NAMALWA (cell line): ENCODE results near the gene PPP2R2C.
A peak's percentile ranks its signal among the peaks of the same experiment; 100 is the strongest.

Source experiments
- DNase-seq: peaks from one replicate; pipeline ENCODE4 v3.0.0-alpha.2; 2015; ENCODE audit warnings: low spot score

The PPP2R2C gene

DNA sequence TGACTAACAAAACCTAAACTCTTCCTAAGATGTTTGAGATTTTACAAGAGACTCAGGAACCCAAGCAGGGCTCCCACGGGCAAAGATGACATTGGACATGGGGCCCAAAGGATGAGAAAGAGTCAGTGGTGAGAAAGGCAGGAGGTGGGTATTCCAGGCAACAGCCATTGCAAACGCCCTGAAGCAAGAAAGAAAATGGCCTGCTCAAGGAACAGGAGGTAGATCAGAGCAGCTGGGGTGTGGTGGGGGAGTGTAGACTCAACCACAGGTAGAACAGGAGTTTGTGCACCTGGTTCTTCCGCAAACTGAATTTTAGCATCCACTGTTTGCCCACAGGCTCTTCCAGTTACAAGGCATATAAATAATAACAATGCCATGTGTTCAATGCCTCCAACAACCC lies 3.3 kb downstream of the PPP2R2C start:
- DNase-seq = no peak

GRCh38 chr4:6468376-6468775 lies 4.0 kb downstream of the PPP2R2C start:
- DNase-seq = no peak

GRCh38 chr4:6467600-6467999 lies 4.8 kb downstream of the PPP2R2C start:
- DNase-seq = no peak

GRCh38 chr4:6466756-6467381 lies 5.5 kb downstream of the PPP2R2C start:
- DNase-seq = no peak

GRCh38 chr4:6465955-6466354 lies 6.5 kb downstream of the PPP2R2C start:
- DNase-seq = no peak

DNA sequence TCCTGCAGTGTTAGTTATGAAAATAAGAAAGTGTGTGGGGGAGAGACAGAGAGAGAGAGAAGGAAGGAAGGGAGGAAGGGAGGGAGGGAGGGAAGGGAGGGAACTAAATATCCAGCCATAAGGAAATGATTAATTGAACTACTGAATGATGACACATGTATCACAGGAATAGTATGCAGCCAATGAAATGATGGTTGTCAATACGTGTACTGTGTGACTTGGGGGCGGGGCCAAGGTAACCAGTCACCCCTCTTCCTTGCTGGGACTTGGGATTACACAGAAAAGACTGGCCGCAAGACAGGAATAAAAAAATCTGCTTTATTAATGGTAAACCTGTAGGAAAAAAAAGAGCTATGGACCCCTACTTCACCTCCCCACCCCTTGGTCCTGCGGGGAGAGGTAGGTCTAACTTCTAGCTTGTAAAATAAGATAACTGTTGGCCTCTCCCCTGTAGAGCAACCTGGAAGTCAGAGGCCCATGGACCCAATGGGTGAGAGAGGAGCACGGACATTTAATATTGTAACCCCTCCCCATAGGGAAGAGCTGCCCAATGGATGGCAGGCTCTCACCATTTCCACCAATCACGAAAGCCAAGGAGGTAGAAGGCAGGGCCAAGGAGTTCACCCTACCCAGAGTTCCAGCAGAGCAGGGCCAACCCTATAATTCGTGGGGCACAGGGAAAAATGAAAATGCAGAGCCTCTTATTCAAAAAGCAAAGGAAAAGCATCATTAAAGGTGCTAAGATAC lies 7.4 kb downstream of the PPP2R2C start:
- peak; percentile 55 for DNase-seq

DNA sequence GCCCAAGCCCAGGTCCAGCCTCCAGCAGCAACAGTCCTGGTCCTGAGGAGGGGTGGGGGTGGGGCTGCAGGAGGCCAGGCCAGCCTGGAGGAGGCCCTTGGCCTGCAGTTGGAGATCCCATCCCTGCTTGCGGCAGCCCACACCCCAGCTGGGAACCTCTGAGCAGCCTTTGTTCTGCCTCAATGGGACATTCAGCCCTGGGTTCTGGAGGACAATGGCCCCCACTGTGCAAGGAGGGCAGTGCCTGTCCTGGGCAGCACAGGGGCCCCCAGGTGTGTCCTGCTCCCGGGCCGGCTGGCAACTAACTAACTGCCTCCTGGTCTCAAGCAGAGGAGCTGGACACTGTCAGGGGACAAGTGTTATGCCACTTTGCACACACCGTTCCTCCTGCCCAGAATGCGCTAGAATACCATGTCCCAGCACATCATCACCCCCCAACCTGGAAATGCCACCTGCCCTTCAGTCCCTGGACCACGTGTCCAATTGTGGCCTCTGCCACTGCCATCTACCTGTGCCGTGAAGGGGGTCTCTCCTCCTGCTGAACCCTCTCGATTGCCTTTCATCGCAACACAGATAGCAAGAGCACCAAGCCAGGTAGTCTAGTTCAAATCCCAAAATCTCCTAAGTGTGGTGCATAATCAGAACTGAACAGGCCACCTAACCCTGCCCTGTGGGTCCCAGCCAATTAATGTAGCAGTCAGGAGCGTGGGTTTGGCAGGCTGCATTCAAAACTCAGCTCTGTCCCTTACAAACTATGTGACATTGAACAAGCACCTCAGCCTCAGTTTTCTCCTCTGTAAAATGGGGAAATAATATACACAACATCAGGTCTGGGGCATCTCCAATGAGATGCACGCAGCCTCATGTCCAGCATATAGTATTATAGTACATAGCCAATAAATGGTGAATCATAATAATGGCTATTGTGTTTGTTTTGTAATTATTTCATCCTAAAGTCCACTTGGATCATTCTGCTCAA lies 8.8 kb downstream of the PPP2R2C start:
- no peak for DNase-seq

- DNase-seq = no peak
Observed at GRCh38 chr4:6461301-6462165, 10.9 kb downstream of the PPP2R2C start.

DNA sequence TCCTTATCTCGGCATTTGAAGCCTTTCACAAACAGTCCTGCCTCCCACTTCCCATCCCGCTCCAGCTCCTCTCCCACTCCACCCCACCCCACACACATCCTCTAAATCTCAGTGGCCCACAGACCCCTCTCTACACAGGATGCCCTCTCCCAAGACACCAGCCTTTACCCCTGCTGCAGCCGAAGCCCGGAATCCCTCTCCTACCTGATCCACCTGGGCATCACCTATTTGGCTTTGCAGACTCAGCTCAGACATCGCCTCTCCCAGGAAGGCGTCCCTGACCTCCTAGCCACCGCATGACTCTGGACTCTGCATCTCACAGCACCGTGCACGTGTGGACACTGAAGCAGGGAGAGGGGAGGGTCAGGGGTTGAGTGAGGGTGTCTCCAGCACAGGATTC lies 11.5 kb downstream of the PPP2R2C start:
- no peak for DNase-seq

- DNase-seq = no peak
Observed at GRCh38 chr4:6458528-6458927, 13.9 kb downstream of the PPP2R2C start.

DNA sequence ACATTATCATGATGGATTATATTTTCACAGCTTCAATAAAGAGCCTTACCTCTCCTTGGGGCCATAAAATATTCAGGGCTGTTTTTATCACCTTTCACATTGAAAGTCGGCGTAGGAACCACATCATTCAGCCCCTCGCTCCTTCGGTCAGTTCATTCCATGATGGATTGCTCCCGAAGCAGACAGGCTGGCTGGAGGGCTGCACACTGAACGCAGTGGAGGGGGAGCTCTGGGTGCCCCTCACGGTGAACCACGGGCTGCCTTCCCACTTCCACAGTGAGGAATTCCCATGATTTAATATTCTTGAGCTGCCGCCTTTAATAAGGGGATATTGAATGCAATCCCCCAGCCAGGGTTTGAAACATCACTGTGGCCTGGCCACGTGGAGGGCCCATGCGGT lies 16.0 kb downstream of the PPP2R2C start:
- no peak for DNase-seq

- DNase-seq = no peak
Observed at GRCh38 chr4:6454112-6454910, 18.1 kb downstream of the PPP2R2C start.

DNA sequence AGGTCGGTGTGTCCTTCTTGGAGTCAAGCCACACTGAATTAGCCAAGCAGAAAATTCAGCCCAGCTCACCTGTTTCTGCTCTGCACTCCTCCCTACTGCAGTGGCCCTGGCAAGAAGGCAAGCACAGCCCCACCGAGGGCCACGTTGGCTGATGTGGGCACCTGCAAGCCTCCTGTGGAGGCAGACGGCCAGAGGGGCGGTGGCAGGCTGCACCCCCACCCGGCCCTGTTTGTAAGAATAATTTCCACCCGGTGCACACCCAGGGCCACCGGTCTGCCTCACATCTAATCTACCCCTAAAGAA lies 18.8 kb downstream of the PPP2R2C start:
- DNase-seq = no peak

- no peak for DNase-seq
Observed at GRCh38 chr4:6452897-6453687, 19.3 kb downstream of the PPP2R2C start.

GRCh38 chr4:6452116-6452896 lies 20.1 kb downstream of the PPP2R2C start:
- DNase-seq = no peak

GRCh38 chr4:6451309-6451708 lies 21.1 kb downstream of the PPP2R2C start:
- no peak for DNase-seq

DNA sequence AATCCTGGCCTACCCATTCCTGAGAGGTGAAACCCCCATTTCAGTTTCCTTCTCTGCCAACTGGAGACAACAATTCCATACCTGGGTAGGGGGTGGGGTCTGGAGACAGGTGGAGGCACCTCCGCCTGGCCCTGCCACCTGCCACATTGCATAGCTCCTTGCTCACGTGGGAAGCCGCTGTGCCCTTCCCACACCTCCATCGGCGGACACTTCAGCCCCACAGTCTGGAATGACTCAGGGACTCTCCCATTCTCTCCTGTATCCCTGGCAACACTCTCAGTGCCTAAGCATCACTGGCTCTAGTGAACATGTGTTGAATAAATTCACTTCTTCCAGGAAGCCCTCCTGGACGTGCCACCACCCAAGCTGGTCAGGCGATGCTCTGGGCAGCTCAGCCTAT lies 21.7 kb downstream of the PPP2R2C start:
- DNase-seq = no peak

DNA sequence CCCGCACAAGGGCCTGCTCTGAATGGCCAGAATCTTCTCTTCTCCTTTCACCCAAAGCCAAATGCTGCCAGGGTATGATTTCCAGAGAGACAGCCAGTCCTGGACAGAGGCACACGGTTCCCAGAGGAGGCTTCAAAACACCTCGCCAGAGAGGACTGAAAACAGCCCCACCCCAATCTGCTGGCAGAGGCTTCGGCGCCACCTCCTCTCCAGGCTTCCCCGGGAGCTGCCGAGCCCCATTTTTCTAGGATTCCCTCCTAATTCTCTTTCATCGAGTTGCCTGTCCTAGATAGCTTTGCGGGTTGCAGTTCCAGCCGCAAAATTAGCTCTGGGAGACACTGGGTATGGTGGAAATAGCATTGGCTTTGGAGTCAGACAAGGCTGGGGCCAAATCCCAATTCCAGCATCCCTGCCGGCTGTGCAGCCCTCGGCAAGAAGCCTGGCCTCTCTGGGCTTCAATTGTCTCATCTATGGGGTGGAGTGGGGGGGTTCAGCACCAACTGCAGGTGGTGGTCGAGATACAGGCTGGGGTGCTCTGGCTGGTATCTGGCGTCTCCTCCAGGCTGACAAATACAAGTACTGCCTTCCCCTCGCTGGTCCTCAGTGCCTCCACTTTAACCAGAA lies 22.6 kb downstream of the PPP2R2C start:
- DNase-seq = no peak

DNA sequence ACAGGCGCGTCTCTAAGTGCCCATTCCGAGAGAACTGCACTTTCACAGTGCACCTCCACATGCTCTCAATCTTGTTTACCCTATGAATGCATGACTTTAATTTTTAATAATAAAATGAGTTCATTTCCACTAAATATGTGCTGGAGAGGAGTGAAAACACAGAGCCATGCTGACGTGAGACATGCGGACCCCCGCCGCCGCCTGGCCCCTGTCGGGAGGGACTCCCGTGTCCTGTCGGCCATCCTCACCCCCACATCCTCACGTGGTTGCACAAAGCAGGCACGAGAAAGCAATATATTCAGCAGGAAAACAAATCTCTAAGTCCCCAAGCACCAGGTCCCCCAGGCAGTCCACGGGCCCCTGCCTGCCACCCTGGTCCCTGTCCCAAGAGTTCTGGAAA lies 23.1 kb downstream of the PPP2R2C start:
- no peak for DNase-seq
